GM21381 (cell line): ENCODE measurements around the gene KDM5C.

Experiments used
- ATAC-seq: cut with Tn5 transposase; IDR thresholded peaks from one replicate; pipeline ENCODE4 v1.9.1; 2021; ENCODE audit warnings: mild to moderate bottlenecking, moderate library complexity; ENCODE audit not compliant: unreplicated experiment

KDM5C gene

DNA sequence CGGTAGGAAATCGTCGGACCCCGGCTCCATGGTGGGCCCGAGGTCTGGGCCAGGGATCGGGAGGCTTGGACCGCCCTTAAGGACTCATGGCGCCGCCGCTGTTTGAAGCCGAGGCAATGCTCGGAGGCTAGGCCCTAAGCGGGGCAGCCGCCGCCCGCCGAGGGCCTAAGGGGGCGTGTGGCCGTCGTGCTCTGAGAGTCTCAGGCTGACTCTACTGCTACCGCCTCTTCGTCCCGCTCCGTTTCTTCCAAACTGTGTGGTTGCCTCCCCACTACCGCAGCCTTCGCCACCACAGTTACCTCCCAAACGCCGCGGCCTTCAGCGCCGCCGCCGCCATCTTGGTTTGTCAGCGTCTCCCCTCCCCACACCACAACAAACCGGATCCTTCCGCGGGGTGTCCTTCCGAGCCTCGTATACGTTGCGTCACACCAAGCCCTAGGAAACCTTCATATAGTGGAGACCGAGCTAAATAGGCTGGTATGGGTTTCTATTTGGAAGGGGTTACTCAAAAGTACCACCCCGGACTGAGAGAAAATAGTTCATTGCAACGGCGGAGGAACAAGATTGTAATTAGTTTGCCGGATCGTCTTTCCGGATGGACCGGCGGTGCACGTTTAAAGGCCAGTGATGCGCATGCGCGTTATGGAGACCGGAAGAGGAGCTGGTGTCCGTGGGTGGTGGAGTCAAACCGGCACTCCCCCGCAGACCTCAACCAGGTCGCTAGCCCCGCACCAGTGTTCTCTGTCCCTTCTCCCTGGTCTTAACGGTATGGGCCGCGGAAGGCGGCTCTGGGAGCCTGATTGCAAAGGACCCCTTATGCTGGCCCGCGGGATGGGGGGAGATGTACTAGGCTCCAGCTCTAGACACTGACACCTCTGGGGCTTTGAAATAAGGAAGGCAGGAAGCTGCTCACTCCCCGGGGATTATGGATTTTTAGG is at the start of gene KDM5C:
KDM5C (minus strand) TSS at position 348 of the 938 bp plus-strand sequence; CDS start at position 30, 318 bp downstream.
- ATAC-seq, result peak; percentile 67

DNA sequence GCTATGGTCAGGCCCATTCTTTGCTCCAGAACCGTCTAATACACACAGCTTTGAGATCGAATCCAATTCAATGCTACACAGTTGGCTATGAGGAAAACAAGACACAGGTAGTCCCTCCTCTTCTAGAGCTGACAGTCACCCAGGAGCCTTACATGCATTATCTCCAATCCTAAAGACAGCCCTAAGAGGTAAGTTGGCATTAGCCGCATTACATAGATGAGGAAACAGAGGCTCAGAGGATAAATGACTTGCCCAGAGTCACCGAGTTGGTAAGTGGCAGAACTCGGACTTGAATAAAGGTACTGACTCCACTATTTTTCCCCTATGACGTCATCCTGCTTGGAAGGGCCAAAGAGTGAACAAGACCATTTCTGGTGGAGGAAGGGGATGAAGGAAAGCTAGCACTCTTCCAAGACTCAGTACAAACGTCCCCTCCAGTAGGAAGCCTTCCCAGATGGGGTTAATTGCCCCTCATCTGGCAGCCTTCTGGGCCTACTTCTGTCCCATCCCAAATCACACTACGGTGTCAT is 47.9 kb upstream of the KDM5C start:
- no peak for ATAC-seq

DNA sequence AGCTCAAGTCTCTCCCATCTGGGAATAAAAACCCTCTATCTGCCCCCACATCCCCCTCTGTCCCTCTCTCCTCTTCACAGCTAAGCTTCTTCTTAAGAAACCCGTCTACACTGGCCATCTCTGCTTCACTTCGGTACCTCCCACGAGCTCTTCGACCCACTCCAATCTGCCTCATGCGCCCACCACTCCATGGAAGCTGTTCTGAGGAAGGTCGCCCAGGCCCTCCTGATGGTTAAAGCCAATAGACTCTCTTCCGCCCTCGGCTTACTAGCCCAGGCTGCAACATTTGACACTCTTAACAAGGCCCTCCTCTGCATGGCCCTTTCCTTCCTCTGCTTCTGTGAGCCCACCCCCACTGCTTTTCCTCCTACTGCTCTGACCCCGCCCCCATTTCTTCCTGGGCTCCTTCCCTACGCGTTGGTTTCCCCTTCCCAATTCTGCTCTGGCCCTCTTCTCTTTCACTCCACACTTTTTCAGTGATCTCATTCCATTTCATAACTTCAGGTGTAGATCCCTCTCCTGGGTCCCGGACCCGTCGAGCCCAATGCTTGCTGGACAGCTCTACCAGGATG is 44.6 kb upstream of the KDM5C start:
- ATAC-seq, result no peak

DNA sequence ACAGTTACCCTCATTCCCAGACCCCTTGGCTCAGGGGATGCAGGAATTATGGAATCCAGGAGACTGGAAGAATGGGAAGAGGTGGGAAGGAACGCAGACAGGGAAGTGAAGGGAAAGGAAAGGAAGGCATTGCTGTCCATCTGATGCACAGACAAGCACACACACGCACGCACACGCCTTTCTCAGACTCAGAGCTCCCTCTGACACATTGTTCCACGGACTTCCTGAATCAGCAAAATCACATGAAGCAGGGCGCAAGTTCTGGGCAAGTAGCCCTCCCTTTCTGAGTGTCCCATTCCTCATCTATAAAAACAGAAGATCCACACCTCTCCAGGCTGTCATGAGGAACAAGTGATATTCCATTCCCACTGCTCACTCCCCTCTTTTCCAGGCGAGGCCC is 43.2 kb upstream of the KDM5C start:
- ATAC-seq, result no peak

DNA sequence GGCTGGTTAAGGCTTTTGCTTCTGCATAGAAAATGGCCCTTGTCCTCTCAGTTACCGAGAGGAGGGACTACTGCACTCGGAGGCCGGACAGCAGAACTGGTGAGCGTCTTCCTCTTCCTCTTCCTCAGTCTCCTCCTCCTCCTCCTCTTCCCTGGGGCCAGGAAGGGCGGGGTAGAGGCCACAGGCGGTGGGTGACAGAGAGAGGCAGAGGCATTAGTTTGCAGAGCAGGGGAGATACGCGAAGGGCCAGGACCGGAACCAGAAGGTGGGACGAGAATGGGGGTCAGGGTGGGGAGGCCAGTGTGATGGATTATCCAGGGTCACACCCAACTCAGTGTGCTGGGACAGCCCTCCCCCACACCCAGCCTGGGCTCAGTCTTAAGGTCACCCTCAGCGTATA is 41.9 kb upstream of the KDM5C start:
- ATAC-seq, result no peak

DNA sequence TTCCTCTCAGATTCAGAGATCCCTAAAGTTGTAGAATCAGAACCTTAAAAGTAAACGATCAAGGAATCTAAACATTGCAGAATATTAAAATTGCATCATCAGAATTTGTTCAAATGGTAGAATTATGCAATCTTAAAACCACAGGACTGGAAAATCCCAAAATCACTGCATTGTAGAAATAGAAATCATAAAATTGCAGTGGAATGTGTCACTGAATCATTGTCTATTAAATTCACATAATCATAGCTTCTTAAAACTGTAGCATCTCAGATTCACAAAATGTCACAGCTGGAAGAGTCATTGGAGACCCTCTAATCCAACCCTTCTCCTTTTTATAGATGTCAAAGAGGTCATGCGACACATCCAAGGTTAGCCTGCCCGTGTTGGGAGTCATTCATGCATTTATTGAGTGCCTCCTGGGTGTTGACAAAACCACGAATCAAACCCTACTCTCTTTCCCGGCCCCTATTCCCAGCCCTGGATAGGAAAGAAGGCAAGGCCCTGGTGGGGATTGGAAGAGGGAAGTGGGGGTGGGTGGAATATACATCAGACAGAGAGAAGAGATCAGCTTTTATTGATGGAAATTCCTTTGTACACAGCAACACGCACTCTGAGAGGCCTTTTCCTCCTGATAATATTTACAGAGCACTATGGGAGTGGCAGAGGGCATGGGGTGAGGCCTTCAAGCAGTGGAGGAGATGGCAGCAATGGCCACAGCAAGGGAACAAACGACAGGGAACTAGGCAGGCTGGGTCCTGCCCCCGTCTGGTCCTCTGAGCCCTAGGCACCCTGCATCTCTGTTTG is 41.0 kb upstream of the KDM5C start:
- no peak for ATAC-seq

DNA sequence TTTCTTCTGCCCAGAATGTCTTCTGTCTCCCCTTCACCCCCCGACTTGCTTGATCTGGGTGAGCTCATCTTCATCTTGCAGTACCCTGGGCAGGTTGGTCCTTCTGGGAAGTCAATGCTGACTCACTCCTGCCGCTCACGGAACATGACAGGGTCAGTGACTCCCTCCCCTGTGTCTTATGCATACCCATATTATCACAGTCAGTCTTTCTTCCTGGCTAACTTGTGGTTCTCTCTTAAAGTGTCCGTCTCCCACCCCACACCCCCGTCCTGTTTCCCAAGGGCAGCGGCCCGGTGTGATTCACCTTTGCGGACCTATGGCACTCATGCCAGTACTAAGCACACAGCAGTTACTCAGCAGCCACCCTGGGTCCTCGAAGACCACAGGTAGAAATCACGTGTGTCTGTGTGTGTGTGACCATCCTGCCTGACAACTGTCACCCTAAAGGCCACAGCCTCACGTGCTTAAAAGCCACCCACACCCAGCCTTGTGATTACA is 38.6 kb upstream of the KDM5C start:
- ATAC-seq, result no peak

DNA sequence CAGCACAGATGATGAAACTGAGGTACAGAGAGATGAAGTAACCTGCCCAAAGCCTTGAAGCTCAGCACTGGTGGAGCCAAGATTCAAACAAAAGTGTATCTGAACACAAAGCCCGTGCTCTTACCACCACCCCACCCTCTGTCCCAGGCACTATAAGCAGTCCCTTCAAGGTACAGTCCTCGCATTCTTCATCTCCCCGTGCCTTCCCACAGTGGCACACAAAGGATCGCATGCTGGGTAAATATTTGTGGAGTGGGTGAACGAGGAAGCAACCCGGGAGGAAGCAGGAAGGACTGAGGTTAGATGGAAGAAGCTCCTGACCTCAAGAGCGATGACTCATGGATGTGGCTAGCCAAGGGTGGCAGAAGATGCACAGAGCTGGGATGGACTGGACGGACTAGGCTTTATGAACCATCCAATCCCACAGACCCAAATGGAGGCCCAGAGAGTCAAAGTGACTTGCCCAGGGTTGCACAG is 37.9 kb upstream of the KDM5C start:
- ATAC-seq, result no peak

DNA sequence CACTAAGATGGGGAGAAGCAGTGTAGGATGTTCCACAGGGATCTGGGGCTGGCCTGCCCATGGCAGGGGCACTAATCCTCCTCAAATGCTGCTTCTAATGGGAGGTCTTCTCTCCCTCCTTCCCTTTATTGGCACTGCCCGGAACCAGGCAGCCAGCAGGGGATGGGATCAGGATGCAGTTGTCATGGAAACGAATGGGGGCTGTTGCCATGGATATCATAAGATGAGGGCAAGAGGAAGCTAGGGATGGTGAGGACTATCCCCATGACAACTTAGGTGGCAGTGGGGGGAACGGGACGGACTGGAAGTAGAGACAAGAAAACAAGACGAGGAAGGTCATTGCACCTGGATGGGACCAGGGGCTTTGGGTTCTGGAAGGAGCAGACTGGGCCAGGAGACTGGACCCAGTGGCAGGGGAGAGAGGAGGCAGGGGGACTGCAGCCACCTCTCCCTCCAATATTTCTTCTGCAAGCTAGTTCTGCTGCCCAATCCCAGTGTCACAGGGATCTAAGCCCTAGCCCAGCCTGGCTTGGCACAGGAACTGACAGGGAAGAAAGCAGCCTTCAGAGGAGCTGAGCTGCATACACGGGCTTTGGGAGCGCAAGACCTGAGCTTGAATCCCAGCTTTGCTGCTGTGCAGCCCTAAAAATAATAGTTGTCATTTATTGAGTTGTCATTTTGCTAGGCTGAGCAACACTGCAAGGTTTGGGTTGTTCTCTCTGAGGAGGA is 37.3 kb upstream of the KDM5C start:
- ATAC-seq, result no peak

DNA sequence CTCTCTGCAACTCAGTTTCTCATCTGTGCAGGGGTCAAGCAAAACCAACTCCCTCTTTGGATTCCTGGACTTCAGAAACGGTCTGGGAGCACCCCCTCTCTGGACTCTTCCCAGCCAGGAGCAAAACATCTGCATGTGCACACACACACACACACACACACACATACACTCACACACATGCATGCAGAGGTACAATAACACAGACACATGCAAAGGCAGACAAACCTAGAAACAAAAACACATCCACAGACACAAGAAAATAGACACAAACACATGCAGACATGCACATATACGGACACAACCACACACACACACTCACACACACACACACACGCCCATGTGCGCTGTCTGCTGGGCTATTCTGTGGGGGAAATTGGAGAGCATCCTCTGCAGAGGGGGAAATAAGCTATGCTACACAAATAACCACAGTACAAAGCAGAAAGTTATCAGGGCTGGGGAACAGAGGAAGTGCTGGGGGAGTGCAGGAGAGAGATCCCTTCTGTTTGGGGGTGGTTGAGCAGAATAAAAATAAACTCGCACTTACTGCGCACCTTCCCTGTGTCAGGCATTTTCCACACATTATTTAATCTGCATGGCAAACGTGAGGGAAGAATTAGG is 36.5 kb upstream of the KDM5C start:
- ATAC-seq, result no peak

DNA sequence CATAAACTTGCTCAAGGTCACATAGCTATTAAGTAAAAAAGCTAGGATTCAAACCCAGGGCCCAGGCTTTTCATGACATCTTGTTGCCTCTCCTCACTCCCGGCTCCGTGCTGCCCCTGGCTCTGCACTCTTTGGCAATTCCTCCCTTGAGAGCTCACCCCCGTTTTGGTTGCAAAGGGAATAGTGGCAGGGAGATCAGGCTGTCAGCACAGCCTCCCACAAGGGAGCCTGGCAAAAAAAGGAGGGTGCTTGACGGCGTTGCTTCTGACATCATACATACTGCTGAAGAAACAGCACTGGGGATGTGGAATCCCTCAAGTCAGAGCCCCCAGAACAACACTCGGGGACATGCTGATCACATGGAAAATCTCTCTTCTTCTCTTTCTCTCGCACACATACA is 35.8 kb upstream of the KDM5C start:
- ATAC-seq, result no peak

DNA sequence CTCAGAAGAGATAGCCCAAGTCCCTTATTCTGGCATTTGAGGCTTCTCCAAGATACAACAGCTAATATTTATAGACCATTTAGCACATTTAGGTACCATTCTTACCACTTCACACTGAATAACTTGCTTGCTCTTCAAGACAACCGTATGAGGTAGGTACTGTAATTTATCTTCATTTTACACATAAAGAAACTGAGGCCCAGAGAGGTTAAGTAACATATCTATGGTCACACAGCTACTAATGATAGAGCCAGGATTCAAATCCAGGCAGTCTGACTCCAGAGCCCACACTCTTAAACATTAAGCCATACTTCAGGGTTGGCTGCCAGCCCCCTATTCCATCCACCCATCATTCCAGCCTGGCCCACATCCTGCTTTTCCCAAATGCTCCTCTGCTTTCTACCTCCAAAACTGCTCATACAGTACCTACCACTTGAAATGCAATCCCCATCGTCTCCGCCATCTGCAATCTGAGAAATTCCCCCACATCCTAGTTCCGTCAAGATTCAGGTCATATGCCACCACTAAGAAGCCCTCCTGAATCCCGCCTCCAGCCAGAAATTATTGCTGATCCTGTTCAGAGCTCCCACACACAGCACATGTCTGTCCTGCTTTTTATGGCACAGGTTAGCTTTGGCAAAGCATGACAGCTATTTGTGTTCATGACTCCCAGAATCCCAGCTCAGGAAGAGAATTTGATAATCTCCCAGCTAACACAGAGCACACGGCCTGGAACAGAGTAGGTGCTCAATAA is 32.8 kb upstream of the KDM5C start:
- no peak for ATAC-seq

DNA sequence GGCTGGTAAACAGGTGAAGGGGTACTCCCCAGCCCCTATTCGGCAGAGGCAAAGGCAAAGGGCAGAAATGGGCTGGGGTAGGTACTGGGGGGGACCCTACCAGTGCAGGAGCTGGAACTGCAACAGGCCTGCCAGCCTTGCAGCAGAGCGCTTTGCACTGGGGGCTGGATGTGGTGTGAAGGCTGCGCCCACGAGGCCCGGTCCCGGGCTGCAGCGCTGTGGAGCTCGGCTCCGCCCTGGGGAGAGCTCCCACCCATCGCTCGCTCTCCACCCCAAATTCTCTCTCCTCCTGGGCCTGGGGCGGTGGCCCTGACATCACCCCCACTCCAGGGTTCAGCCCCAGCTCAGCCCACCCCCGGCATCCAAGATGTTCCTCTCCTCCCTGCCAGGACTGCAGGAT is 32.2 kb upstream of the KDM5C start:
- ATAC-seq, result no peak

DNA sequence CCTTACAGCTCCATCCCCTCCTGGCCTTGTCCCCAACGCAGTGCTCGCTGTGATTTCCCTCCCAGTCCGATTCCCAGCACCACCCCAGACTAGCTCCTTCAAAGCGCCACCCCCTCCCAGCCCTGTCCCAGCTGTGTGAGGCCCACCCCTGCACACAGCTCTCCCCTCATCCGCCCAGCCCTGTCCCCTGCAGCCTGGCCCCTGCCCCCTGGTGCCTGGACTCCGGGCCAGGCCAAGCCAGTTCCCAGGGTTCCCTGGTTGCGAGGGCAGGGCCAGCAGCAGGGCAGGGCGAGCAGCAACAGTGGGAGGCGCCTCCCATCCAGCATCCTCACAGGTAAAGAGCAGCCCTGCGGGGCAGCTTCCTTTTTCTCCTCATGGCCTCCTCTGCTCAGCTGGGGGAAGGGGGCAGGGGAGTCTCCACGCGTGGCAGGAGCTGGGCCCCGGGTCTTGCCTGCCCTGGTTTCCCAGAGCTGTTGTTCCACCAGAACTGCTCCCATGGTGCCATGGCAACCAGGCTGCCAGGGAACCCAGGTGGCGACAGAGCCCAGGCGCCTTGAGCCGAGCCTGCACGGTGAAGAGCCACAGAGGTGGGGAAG is 31.5 kb upstream of the KDM5C start:
- ATAC-seq, result no peak

DNA sequence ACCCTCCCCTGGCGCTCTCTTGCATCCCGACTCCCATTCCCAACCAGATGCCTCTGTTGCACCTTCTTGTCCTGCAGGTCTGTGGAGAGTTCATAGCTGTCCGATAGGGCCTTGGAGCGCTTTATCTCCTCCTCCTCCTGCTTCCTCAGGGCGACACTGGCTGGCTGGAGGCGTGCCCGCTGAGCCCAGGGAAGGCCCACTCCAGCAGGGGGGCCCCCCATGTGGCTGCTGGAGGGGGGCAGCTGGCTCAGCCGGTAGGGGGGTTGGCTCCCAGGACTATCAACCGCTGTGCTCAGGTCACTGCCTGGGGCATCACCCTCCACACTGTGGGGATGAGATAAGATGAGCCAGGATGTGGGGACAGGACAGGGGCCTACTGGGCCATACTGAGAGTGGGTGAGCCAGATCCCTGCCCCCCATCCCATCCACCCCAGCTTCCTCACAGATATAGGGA is 30.8 kb upstream of the KDM5C start:
- no peak for ATAC-seq

DNA sequence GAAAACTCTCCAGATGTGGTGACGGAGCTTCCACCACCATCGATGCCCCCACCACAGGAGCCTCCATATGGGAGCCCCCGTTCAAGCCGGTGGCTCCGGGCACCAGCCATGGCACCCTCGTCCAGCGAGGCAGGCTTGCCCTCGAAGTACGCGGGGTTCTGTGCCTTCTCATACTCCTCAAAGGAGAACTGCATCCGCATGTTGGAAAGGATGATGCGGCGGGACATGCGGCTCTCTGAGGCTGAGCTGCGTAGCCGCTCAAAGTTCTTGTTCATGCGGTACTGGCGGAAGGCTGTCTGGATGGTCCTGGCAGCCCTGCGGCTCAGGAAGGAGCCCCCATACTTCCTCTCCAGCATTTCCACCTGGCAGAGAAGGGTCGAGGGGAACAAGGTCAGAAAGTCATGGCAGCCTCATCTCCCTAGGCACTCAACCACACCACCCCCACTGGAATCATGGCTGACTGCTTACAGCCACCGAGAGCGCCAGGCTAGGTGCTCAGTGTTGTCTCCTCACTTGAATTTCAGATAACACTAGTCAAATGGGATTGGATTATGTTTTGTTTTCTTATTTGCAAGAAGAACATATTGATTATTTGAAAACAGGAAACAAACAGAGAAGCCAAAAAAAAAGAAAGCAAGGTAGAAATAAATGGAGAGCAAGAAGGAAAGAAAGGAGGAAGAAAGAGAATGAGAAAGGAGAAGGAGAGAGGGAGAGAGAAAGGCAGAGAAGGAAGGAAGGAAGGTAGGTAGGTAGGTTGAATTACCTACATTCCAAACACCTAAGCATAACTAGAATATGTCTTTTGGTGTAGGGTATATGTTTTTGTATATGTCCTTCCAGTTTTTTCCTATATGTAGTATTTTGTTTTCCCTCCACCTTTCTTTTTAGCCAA is 29.8 kb upstream of the KDM5C start:
- ATAC-seq, result no peak

DNA sequence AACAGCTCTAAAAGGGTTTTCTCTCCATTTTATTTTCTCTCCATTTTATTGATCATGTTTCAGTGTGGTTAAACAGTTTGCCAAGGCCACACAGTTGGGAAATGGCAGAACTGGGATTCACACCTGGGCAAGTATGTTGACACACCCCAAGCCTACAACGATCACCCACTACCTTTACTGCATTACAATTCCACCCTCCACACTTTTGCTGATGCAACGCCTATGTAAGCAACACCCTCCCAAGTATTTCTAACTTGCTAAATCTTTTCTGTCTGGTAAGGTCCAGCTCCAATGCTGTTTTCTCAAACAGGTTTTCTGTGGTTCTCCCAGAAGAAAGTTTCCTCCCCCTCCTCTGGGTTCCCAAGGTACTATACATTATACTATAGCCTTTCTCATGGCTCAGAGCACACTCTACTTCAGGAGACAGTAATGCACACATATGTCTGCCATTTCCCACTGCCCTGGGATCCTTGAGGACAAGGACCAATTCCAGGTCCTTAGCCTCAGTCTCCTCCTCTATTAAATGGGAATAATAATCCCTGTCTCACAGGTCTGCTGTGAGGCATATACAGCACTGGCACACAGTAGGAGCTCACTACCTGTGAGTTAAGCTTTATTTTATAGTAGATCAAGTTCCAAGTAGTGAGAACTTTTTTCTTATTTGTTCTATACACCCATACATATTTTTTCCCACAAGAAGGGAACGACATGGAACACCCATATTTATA is 28.4 kb upstream of the KDM5C start:
- no peak for ATAC-seq
